H1 (cell line): ENCODE data around the gene CORO2B. TPM values are rescaled to one million over a fixed set of nuclear protein-coding genes. Genes with fewer than 3 reads are reported as not detected.

Experiments
- CTCF ChIA-PET: fragments of 300-600 bp; sonication (Branson Sonifier 250); formaldehyde crosslinking; loops from one replicate; lab custom pipeline; 2021; ENCODE audit not compliant: partially characterized antibody; lab: Charles Lee
- POLR2A ChIA-PET: fragments of 300-600 bp; sonication (Branson Sonifier 250); formaldehyde crosslinking; loops from one replicate; lab custom pipeline; 2021; ENCODE audit warnings: inconsistent platforms; ENCODE audit not compliant: partially characterized antibody; lab: Charles Lee
- DNase-seq, 2 experiments: peaks; one replicate each; pipeline versions ENCODE4 v3.0.0 to v3.0.0-alpha.2; 2010 to 2022; ENCODE audit warnings: low spot score in 2 of 2, low read depth in 1 of 2, mixed read lengths in 1 of 2
- FAIRE-seq: peaks from 2 replicates; lab custom pipeline; 2011; peaks lifted over from hg19 to GRCh38; lab: Jason Lieb, UNC
- H2AFZ ChIP-seq: 2 replicates; pipeline ENCODE4 v1.8.1; 2012; ENCODE audit warnings: low read length, inconsistent platforms
- H2AK5ac ChIP-seq: 2 replicates; pipeline ENCODE4 v1.6.1; 2013; ENCODE audit warnings: low read depth, low read length
- H2BK120ac ChIP-seq: replicated peaks from 2 replicates; pipeline ENCODE3; 2013; ENCODE audit warnings: low read depth, low read length, inconsistent platforms
- H2BK12ac ChIP-seq: 2 replicates; pipeline ENCODE4 v1.6.1; 2013; ENCODE audit warnings: low read depth, low read length
- H2BK15ac ChIP-seq: 2 replicates; pipeline ENCODE4 v1.6.1; 2013; ENCODE audit warnings: low read length
- H2BK20ac ChIP-seq: 2 replicates; pipeline ENCODE4 v1.6.1; 2013; ENCODE audit warnings: low read length
- H2BK5ac ChIP-seq: 2 replicates; pipeline ENCODE4 v1.6.1; 2013; ENCODE audit warnings: low read depth, low read length
- H3K14ac ChIP-seq: 2 replicates; pipeline ENCODE4 v1.6.1; 2013; ENCODE audit warnings: inconsistent platforms; ENCODE audit not compliant: insufficient read length
- H3K18ac ChIP-seq: 2 replicates; pipeline ENCODE4 v1.6.1; 2013; ENCODE audit warnings: low read length; ENCODE audit errors: extremely low read depth
- H3K23ac ChIP-seq: 2 replicates; pipeline ENCODE4 v1.6.1; 2013; ENCODE audit warnings: inconsistent platforms; ENCODE audit not compliant: insufficient read length
- H3K23me2 ChIP-seq: 2 replicates; pipeline ENCODE4 v1.6.1; 2013; ENCODE audit warnings: low read depth, low read length
- H3K27ac ChIP-seq: 2 replicates; pipeline ENCODE4 v1.6.1; 2011; ENCODE audit warnings: low read depth, low read length, inconsistent platforms
- H3K27me3 ChIP-seq, 4 experiments: replicated peaks in 1 of 4; 1 replicate in 1 of 4; 2 replicates in 3 of 4; pipeline versions ENCODE4 v1.6.1 to v1.8.1; 2011 to 2013; ENCODE audit warnings: low read length in 3 of 4, mild to moderate bottlenecking in 3 of 4, inconsistent platforms in 2 of 4, mixed read lengths in 2 of 4, moderate library complexity in 1 of 4; ENCODE audit not compliant: control insufficient read depth in 3 of 4, insufficient read depth in 3 of 4; ENCODE audit errors: extremely low read depth in 1 of 4
- H3K36me3 ChIP-seq, 4 experiments: 2 replicates each; pipeline versions ENCODE4 v1.6.1 to v1.8.1; 2011 to 2013; ENCODE audit warnings: mild to moderate bottlenecking in 4 of 4, low read length in 3 of 4, moderate library complexity in 2 of 4, control low read depth in 1 of 4, inconsistent platforms in 1 of 4; ENCODE audit not compliant: insufficient read depth in 4 of 4, control insufficient read depth in 2 of 4
- H3K4ac ChIP-seq: replicated peaks from 2 replicates; pipeline ENCODE3; 2013; ENCODE audit warnings: low read length, low read depth, mixed read lengths, inconsistent platforms; ENCODE audit not compliant: insufficient read length
- H3K4me1 ChIP-seq, 4 experiments: replicated peaks in 1 of 4; 1 replicate in 1 of 4; 2 replicates in 3 of 4; pipeline versions ENCODE4 v1.6.1 to v1.8.1; 2011 to 2013; ENCODE audit warnings: low read length in 3 of 4, inconsistent platforms in 2 of 4, mixed read lengths in 1 of 4; ENCODE audit not compliant: insufficient read depth in 4 of 4, control insufficient read depth in 3 of 4
- H3K4me2 ChIP-seq, 2 experiments: 2 replicates each; pipeline versions ENCODE4 v1.6.1 to v1.8.1; 2011 to 2013; ENCODE audit warnings: low read depth in 2 of 2, low read length in 2 of 2, control low read depth in 1 of 2, inconsistent platforms in 1 of 2, mild to moderate bottlenecking in 1 of 2; ENCODE audit not compliant: insufficient read depth in 1 of 2
- H3K4me3 ChIP-seq, 4 experiments: fragments of 200-600, 300-600 bp in 1 of 4; sonication (generic), shearing (Covaris generic), sonication (Bioruptor Twin) in 1 of 4; 2 replicates each; pipeline versions ENCODE4 v1.5.1 to v1.8.1; 2011 to 2016; ENCODE audit warnings: low read length in 4 of 4, low read depth in 3 of 4, control low read depth in 2 of 4, inconsistent platforms in 2 of 4, mild to moderate bottlenecking in 2 of 4, mixed read lengths in 1 of 4, moderate library complexity in 1 of 4; ENCODE audit not compliant: insufficient read depth in 2 of 4; ENCODE audit errors: extremely low read depth in 1 of 4
- H3K56ac ChIP-seq: replicated peaks from 2 replicates; pipeline ENCODE3; 2013; ENCODE audit warnings: low read depth, mild to moderate bottlenecking, mixed read lengths, low read length, inconsistent platforms; ENCODE audit not compliant: insufficient read length
- H3K79me1 ChIP-seq: 2 replicates; pipeline ENCODE4 v1.6.1; 2013; ENCODE audit warnings: low read depth, low read length, control low read depth
- H3K79me2 ChIP-seq, 2 experiments: 2 replicates each; pipeline versions ENCODE4 v1.6.1 to v1.8.1; 2012 to 2013; ENCODE audit warnings: low read length in 2 of 2, mild to moderate bottlenecking in 2 of 2, inconsistent platforms in 1 of 2; ENCODE audit not compliant: insufficient read depth in 2 of 2, control insufficient read depth in 1 of 2
- H3K9ac ChIP-seq, 4 experiments: replicated peaks in 1 of 4; 1 replicate in 1 of 4; 2 replicates in 3 of 4; pipeline versions ENCODE4 v1.6.1 to v1.8.1; 2011 to 2013; ENCODE audit warnings: low read depth in 3 of 4, low read length in 3 of 4, control low read depth in 2 of 4, mild to moderate bottlenecking in 2 of 4, moderate library complexity in 2 of 4, inconsistent platforms in 1 of 4; ENCODE audit errors: extremely low read depth in 1 of 4
- H3K9me3 ChIP-seq, 2 experiments: 2 replicates each; pipeline versions ENCODE4 v1.6.1 to v1.8.1; 2012 to 2013; ENCODE audit warnings: mild to moderate bottlenecking in 2 of 2, moderate library complexity in 2 of 2, control low read depth in 1 of 2, inconsistent platforms in 1 of 2, low read depth in 1 of 2, low read length in 1 of 2, mixed read lengths in 1 of 2; ENCODE audit not compliant: insufficient read depth in 2 of 2
- H4K20me1 ChIP-seq, 2 experiments: replicated peaks in 1 of 2; 2 replicates each; pipeline versions ENCODE3 to v1.8.1; 2011 to 2013; ENCODE audit warnings: inconsistent platforms in 2 of 2, low read length in 2 of 2, mild to moderate bottlenecking in 1 of 2; ENCODE audit not compliant: insufficient read depth in 2 of 2, control insufficient read depth in 1 of 2
- H4K5ac ChIP-seq: 2 replicates; pipeline ENCODE4 v1.6.1; 2013; ENCODE audit warnings: low read length, low read depth, mixed read lengths, inconsistent platforms; ENCODE audit not compliant: insufficient read length
- H4K8ac ChIP-seq: 2 replicates; pipeline ENCODE4 v1.8.0; 2013; ENCODE audit warnings: mild to moderate bottlenecking, moderate library complexity, low read length, inconsistent platforms; ENCODE audit not compliant: insufficient read depth; ENCODE audit errors: extremely low read depth
- H4K91ac ChIP-seq: replicated peaks from 2 replicates; pipeline ENCODE3; 2013; ENCODE audit warnings: low read length, mixed read lengths, inconsistent platforms; ENCODE audit not compliant: insufficient read length
- BCL11A ChIP-seq, 2 experiments: IDR thresholded peaks; one replicate each; pipeline ENCODE4 v1.6.1; 2011; ENCODE audit warnings: low read depth in 2 of 2, low read length in 2 of 2, mild to moderate bottlenecking in 2 of 2
- CHD1 ChIP-seq: IDR thresholded peaks from 2 replicates; pipeline ENCODE4 v1.6.1; 2012; ENCODE audit warnings: low read depth, low read length, improper control_type of control experiment
- CREB1 ChIP-seq: IDR thresholded peaks from 2 replicates; pipeline ENCODE4 v1.6.1; 2012; ENCODE audit warnings: inconsistent platforms
- CTBP2 ChIP-seq: IDR thresholded peaks from 2 replicates; pipeline ENCODE4 v1.7.0; 2011; ENCODE audit warnings: borderline replicate concordance, mild to moderate bottlenecking, moderate library complexity, mixed read lengths, low read length; ENCODE audit not compliant: insufficient read depth, insufficient read length
- EP300 ChIP-seq, 2 experiments: IDR thresholded peaks; 1 replicate in 1 of 2; 2 replicates in 1 of 2; pipeline ENCODE4 v1.6.1; 2011 to 2012; ENCODE audit warnings: low read depth in 2 of 2, low read length in 2 of 2, mild to moderate bottlenecking in 2 of 2, borderline replicate concordance in 1 of 2, inconsistent platforms in 1 of 2, moderate library complexity in 1 of 2
- FOSL1 ChIP-seq: IDR thresholded peaks from 2 replicates; pipeline ENCODE4 v1.6.1; 2011; ENCODE audit warnings: mild to moderate bottlenecking, low read depth, low read length, moderate library complexity; ENCODE audit not compliant: insufficient read depth
- RAD21 ChIP-seq, 2 experiments: IDR thresholded peaks in 1 of 2; conservative IDR thresholded peaks in 1 of 2; 2 replicates each; pipeline ENCODE4 v1.6.1; 2011; ENCODE audit warnings: low read depth in 2 of 2, low read length in 2 of 2, improper control_type of control experiment in 1 of 2, inconsistent platforms in 1 of 2, mild to moderate bottlenecking in 1 of 2, moderate library complexity in 1 of 2
- SAP30 ChIP-seq: fragments of 300-600 bp; sonication (generic); IDR thresholded peaks from 2 replicates; pipeline ENCODE4 v1.7.1; 2012; ENCODE audit warnings: low read length, moderate library complexity, mild to moderate bottlenecking, inconsistent platforms; ENCODE audit not compliant: insufficient read depth, insufficient replicate concordance
- TAF1 ChIP-seq: IDR thresholded peaks from 2 replicates; pipeline ENCODE4 v1.6.1; 2011; ENCODE audit warnings: mild to moderate bottlenecking, low read depth, low read length
- TAF7 ChIP-seq: optimal IDR thresholded peaks from 2 replicates; pipeline ENCODE3; 2011; ENCODE audit warnings: low read depth, mild to moderate bottlenecking, inconsistent platforms, low read length, moderate library complexity, borderline replicate concordance
- TEAD4 ChIP-seq: IDR thresholded peaks from 2 replicates; pipeline ENCODE4 v1.6.1; 2012; ENCODE audit warnings: low read depth, low read length, inconsistent platforms, mixed read lengths
- USF2 ChIP-seq: IDR thresholded peaks from 2 replicates; pipeline ENCODE4 v1.6.1; 2011; ENCODE audit warnings: low read length, improper control_type of control experiment
- ZNF274 ChIP-seq: IDR thresholded peaks from 2 replicates; pipeline ENCODE4 v1.7.0; 2012; ENCODE audit warnings: low read length, borderline replicate concordance; ENCODE audit errors: extremely low read depth
- whole genome bisulfite sequencing, 2 experiments: shearing (Covaris generic) in 1 of 2; methylation state at CpG; one replicate each; pipeline versions ENCODE4 v1.1.6 to v1.1.7; 2013 to 2015; ENCODE audit warnings: low lambda C conversion rate in 2 of 2, mixed read lengths in 2 of 2, inconsistent platforms in 1 of 2, low coverage in 1 of 2, missing lambda C conversion rate in 1 of 2; ENCODE audit not compliant: insufficient replicate concordance in 2 of 2, insufficient coverage in 1 of 2, insufficient read length in 1 of 2; ENCODE audit errors: extremely low coverage in 1 of 2, missing lambda C conversion rate in 1 of 2; 5-methylcytosine and 5-hydroxymethylcytosine counted together
- polyA plus RNA-seq, 7 experiments: library from polyadenylated mRNA; depleted of rRNA in 3 of 7; stranded (reverse) in 5 of 7; unstranded in 2 of 7; fragments of >200 nt in 5 of 7; fragments of 200-250 nt in 2 of 7; gene quantifications; 1 replicate in 5 of 7; 2 replicates in 1 of 7; 4 replicates in 1 of 7; pipeline versions ENCODE4 v1.2.1 to v1.2.3, GENCODE V29; 2011 to 2013; ENCODE audit warnings: missing spikeins in 2 of 7, mixed read lengths in 2 of 7
- total RNA-seq: library from RNA; stranded (reverse); fragmentation: NEBNext Ultra II Directional; extraction: Animal tissue kit (Norgen Biotek cat#: 25700); gene quantifications from 2 replicates; pipeline ENCODE4 v1.2.1, GENCODE V29; 2021

Gene CORO2B
- total and polyA plus RNA-seq, 2 of the 8 experiments (the other 6 are each of a cell fraction or from before 2014, with no cell fraction given): 3.4 to 6.7 TPM

DNA sequence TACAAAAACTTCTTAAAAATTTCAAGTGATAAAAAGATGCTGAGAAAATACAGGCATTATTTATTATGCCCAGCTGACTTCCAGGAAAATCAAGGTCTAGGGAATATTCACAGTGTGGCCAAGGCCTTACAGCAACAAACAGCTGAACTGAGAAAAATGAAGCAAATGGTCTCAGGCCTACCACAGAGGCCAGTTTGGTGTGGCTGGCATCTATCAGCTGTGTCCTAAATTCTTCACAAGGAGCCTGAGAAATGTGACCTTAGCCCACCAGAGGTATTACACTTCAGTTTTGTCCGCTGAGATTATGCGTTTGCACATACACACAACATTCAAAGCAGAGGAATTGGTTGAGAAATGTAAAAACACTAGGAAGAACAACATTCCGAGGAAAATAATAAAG is 164.5 kb downstream of the CORO2B start:
- H4K8ac ChIP-seq: no peak overlapping the region
- H3K4me2 ChIP-seq: no peak overlapping the region
- FAIRE-seq (no peak), DNase-seq (no peak)
- 88% methylated on average over 3 of the region's 3 CpGs; no CpG with 5 or more reads in 1 of the 2 experiments for WGBS, 2 experiments
- no peaks in the 10 kb centered on the region for H3K23me2 ChIP-seq
- H2AK5ac ChIP-seq: no peak overlapping the region
- no peak overlapping the region for H2AFZ ChIP-seq
- H3K27me3 ChIP-seq: no peaks in the 10 kb centered on the region
- H2BK20ac ChIP-seq: no peak overlapping the region
- no peaks in the 10 kb centered on the region for H3K4me1 ChIP-seq
- H2BK12ac ChIP-seq: no peak overlapping the region
- ChIA-PET CTCF (interaction anchor here (0.7 kb wide), 1 partner anchor 172 kb away, joined by 3 read pairs; no protein-coding TSS in a partner anchor), POLR2A (no interaction called here)
- no peaks in the 10 kb centered on the region for H3K79me2 ChIP-seq
- H2BK120ac ChIP-seq: no peak overlapping the region
- no peaks in the 10 kb centered on the region for H4K20me1 ChIP-seq
- no peak overlapping the region for H3K14ac ChIP-seq
- no peak overlapping the region for H3K27ac ChIP-seq
- no peak overlapping the region for H3K18ac ChIP-seq
- no peaks in the 10 kb centered on the region for H3K36me3 ChIP-seq
- no peaks in the 10 kb centered on the region for H3K79me1 ChIP-seq
- no peak overlapping the region for H3K56ac ChIP-seq
- H4K91ac ChIP-seq: no peak overlapping the region
- H2BK5ac ChIP-seq: no peak overlapping the region
- no peaks in the 10 kb centered on the region for H3K9me3 ChIP-seq
- no peak overlapping the region for H3K9ac ChIP-seq
- H4K5ac ChIP-seq: no peak overlapping the region
- no peak overlapping the region for H3K4me3 ChIP-seq
- H2BK15ac ChIP-seq: no peak overlapping the region
- H3K23ac ChIP-seq: no peak overlapping the region
- no peak overlapping the region for H3K4ac ChIP-seq
- TF ChIP-seq BCL11A (IDR thresholded peaks at IDR 0.05; ENCODE audit: low read depth in 2 of 2, low read length in 2 of 2) (no peak), USF2 (no peak), TAF1 (no peak), TAF7 (no peak), EP300 (IDR thresholded peaks at IDR 0.05; ENCODE audit: borderline replicate concordance in 1 of 2, low read depth in 2 of 2, low read length in 2 of 2) (no peak), TEAD4 (no peak), RAD21 (IDR thresholded peaks at IDR 0.05 in 1 of 2, conservative IDR thresholded peaks at IDR 0.05 in 1 of 2; ENCODE audit: low read depth in 2 of 2, low read length in 2 of 2) (no peak), CHD1 (no peak), SAP30 (no peak), ZNF274 (no peak), CREB1 (no peak), CTBP2 (no peak), FOSL1 (no peak)
